ENCODE data around the gene NRK.
"Not testable (repeated sequence)": the region's sequence is repeated elsewhere in the genome, so short reads cannot be mapped to it uniquely, and the experiment has no call there.

- not testable (repeated sequence) for TF ChIP-seq EZH2 (IDR thresholded peaks at IDR 0.05; ENCODE audit: insufficient read depth, poor library complexity, severe bottlenecking); EZH2phosphoT487 (IDR thresholded peaks at IDR 0.05; ENCODE audit: insufficient read depth, low read depth)
These were observed 166.1 kb downstream of the NRK start for GRCh38 chrX:105988487-105988886.
